Measurements from ENCODE around the gene SH3GL2.

SH3GL2 gene

DNA sequence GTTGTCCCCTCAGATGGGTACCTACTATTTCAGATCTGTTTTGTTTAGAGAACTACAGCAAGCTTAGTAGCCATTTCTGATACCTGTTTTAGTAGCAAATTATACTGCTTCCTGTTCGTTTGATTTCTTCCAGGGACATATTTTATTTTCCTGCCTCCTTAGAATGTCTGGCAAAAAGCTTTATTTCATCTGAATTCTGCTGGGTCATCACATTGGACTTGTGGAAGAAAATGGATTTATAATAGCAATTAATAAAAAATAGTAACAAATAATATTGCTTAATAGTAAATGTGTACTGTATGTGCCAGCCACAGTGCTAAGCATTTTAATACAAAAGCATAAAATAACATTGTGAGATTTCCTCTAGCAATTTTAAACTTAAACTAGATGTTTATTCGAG, 79.4 kb downstream of the SH3GL2 start:
- no peak for DNase-seq (ENCODE audit: low spot score)

DNA sequence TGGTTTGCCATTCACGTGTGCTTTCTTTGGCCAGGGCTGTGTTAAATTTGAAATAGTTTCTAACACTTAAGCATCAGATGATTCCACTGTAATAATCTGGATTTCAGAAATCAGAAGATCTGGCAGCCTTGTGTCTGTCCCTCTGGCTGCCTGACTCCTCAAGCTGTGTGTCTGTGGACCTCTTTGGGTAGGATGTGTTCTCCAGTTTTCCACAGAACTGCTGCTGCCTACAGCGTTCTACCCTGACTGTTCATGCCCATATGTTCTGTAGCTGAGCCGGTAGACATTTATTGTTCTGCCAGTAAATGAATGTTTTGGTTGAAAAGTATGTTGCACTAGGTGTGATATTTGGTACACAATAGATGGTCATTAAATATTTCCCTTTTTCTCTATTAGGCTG, 81.3 kb downstream of the SH3GL2 start:
- no peak for DNase-seq (ENCODE audit: low spot score)

DNA sequence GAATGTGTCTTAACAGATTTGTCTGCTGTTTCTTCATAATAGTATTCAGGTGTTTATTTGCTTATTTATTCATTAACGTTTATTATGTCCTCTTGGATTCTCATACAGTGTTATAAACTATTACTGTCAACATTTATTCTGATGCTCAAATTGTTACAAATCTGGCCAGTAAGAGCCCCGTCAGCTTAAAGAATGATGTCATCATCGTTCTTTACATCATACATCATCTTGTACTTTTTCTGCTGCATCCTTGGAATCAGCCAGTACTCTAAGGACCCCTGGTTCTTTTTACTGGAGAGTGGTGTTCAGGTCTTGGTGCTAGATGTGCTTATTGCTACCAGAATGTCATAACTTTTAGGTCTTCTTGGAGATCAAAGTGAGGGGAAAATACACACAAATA, 86.6 kb downstream of the SH3GL2 start:
- DNase-seq (ENCODE audit: low spot score), result no peak

DNA sequence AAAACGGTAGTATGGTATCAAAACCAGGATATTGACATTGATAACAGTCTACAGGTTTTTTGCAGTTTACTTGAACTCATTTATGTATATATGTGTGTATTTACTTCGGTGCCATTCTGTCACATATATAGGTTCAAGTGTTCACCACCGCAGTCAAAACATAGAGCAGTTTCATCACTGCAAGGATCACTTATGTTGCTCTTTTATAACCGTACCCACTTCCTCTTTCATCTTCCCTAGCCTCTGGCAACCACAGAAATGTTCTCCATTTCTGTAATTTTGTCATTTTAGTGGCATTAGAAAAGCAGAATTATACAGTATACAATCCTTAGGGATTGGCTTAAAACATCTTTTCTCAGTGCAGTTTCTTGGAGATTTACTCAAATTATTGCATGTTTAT, 90.3 kb downstream of the SH3GL2 start:
- DNase-seq (ENCODE audit: low spot score), result no peak

- no peak for DNase-seq (ENCODE audit: low spot score)
These were observed 103.8 kb downstream of the SH3GL2 start for GRCh38 chr9:17682684-17683083.

- no peak for DNase-seq (ENCODE audit: low spot score)
These were observed 110.0 kb downstream of the SH3GL2 start for GRCh38 chr9:17688834-17689233.

GRCh38 chr9:17694336-17694735, 115.5 kb downstream of the SH3GL2 start:
- DNase-seq (ENCODE audit: low spot score), result no peak

GRCh38 chr9:17695482-17695881, 116.6 kb downstream of the SH3GL2 start:
- no peak for DNase-seq (ENCODE audit: low spot score)

DNA sequence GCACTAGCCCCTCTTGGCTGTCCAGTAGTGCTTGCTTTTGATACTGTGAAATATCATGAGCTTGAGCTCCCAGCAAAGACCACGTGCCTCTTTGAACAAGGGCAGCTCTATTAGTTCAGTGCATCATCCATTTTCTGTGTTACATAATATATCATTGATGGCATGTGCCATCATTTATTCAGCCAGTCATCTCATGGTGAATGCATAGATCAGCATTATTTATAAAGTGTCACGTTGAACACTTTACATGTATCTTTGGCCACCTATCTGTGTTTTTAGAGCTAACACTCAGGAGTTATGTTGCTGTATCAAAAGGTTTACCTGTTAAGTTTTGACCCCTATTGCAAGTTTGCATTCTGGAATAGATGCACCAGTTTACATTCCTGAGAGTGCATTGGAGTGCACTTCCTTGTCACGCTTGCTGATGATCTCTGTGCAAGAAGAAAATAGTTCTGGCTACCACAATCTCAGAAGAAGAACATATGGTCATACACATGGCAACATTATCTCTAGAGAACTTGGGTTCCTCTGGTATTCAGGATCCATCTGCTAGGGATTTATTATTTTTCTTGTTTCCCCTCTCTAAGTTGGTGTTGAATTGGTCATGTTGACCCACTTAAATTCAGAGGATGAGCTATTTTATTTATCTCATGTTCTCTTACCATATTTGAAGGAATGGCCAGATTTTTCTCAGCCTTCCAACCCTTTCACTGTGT, 120.9 kb downstream of the SH3GL2 start:
- no peak for DNase-seq (ENCODE audit: low spot score)

GRCh38 chr9:17706347-17706746, 127.5 kb downstream of the SH3GL2 start:
- no peak for DNase-seq (ENCODE audit: low spot score)

GRCh38 chr9:17719053-17719452, 140.2 kb downstream of the SH3GL2 start:
- DNase-seq (ENCODE audit: low spot score), result no peak

- DNase-seq (ENCODE audit: low spot score), result no peak
These were observed 143.1 kb downstream of the SH3GL2 start for GRCh38 chr9:17721954-17722353.

DNA sequence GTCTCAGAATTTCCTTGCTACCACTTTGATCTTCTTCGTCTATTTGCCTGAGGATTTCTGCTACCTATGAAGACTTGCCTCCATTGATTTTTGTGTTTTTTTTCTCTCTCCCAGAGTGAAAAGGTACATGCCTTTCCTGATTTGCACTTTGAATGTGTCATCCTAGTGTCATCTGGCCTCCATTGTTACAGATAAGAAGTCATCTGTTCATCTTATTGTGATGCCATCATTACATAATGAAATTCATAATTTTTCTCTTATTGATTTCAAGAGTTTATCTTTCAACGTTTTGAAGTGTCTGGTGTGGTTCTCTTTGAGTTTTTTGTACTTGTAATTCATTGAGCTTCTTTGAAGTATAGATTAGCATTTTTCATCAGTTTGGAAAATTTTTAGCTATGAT, 144.8 kb downstream of the SH3GL2 start:
- DNase-seq (ENCODE audit: low spot score), result no peak

- DNase-seq (ENCODE audit: low spot score), result no peak
These were observed 146.6 kb downstream of the SH3GL2 start for GRCh38 chr9:17725399-17726010.

DNA sequence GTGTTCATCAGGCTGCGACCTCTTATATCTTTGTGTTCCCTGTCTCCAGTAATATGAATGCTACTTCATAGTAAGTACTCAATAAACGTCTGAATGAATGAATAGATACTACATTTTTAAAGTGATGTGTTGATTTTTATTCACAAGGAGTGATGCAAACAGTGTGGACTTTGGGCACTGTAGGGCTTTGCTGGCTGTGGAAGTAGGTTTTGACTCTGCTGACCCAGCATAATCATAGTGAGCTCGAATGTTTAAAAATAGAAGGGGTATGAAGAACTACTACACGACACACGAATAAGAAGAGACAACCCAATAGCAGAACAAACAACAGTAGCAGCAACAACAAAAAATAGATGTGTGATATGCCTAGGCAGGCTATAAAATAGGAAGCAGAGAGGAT, 147.4 kb downstream of the SH3GL2 start:
- DNase-seq (ENCODE audit: low spot score), result no peak

- DNase-seq (ENCODE audit: low spot score), result no peak
These were observed 152.0 kb downstream of the SH3GL2 start for GRCh38 chr9:17730899-17731298.

DNA sequence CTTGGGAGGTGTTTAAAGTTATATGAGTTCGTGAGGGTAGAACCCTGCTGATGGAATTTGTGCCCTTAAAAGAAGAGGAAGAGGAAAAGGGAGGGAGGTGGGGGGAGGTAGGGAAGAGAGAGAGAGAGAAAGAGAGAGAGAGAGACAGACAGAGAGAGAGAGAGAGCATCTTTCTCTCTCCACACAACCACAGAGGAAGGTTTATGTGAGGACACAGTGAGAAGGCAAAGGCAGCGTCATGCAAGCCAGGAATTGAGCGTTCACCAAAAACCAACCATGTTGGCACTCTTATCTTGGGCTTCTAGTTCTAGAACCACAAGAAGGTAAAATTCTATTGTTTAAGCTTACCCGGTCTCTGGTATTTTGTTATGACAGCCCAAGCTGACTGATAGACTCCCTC, 152.4 kb downstream of the SH3GL2 start:
- no peak for DNase-seq (ENCODE audit: low spot score)

- no peak for DNase-seq (ENCODE audit: low spot score)
These were observed 155.8 kb downstream of the SH3GL2 start for GRCh38 chr9:17734674-17735073.

DNA sequence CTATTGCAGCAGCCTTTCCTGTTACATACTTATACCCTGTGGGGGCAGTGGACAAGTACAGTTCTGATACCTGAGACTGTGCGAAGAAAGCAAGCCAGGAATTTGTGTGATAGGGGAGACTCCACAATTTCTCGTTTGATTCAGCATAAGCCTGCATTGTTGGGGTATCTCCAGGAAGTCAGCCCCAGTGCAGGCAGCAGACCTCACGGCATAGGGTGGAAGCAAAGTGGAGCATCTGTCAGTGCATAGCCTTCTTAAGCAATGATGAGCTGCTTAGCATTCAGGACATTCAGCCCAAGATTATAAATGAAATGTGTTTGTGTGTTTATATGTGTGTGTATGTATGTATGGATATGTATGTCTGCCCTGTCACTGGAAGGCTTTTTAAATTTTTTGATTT, 157.0 kb downstream of the SH3GL2 start:
- no peak for DNase-seq (ENCODE audit: low spot score)

GRCh38 chr9:17739022-17739421, 160.2 kb downstream of the SH3GL2 start:
- DNase-seq (ENCODE audit: low spot score), result no peak

DNA sequence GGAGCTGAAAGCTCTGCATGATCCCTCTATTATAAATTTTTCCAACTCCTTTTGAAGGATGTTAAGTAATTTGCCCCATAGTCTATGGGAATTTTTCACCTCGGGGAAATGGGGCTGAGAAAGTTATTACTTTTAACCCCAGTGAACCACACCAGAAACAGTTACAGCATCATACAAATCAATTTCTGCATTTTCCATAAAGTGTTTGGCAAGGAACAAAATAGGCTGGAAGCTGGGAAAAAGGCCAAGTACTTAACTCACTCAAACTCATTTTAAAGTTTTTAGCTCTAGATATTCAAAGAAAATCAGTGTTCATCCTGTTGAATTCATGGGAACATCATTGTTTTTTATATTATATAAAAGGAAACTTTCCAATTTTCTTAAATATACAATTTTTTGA, 160.9 kb downstream of the SH3GL2 start:
- DNase-seq (ENCODE audit: low spot score), result no peak

- no peak for DNase-seq (ENCODE audit: low spot score)
These were observed 163.2 kb downstream of the SH3GL2 start for GRCh38 chr9:17742067-17742466.

DNA sequence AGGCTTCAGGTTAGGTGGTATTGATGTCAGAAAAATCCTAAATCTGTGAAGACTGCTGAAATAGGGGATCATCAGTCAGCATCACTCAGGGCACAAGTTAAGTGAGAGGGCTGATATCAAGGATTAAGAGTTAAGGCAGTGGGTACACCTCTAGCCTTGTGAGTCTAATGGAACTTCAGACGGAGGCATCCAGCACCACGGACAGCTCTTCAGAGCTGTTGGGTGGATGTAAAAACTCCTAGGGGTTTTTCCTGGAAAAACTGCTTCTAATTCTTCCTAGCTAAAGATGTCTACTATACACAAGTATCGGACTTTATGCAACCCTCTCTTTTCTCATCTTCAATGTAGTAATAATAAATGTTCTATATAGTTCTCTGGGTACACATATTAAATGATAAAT, 165.9 kb downstream of the SH3GL2 start:
- peak; percentile 2 for DNase-seq (ENCODE audit: low spot score)

DNA sequence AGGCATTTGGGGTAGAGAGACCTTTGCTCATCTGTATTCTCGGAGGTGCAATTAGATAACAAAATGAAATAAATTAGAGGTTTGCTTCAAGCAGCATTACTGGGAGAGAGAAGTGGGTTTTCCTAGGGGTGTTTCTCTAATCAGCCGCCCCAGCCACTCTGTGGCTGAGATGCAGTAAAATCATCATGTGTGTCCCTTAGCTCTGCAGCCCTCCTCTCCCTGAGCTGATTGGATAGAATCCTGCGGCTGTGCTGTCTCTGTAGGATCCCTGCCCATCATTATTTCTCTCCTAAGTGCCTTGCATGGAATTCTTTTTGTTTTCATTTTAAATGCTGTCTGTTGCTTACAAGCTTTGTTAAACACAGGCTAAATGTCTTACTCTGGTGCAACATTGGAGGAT, 171.4 kb downstream of the SH3GL2 start:
- DNase-seq (ENCODE audit: low spot score), result no peak
